Esophagus squamous epithelium (tissue), 4 donors: ENCODE results near the gene HTR1D.

Experiments used
- POLR2A ChIP-seq, 4 donors: fragments of 450-650 bp; IDR thresholded peaks; one replicate each; pipeline ENCODE4 v1.6.1; 2017; ENCODE audit warnings: antibody characterized with exemption in 4 of 4, mild to moderate bottlenecking in 4 of 4, moderate library complexity in 3 of 4
- TF ChIP-seq, protein P1 (sequence below), 6 experiments: fragments of 450-650 bp in 4 of 6; fragments of 200-600 bp in 2 of 6; sonication (generic) in 2 of 6; IDR thresholded peaks; one replicate each; pipeline ENCODE4 v1.5.1; 2016 to 2019; ENCODE audit warnings: antibody characterized with exemption in 6 of 6, mild to moderate bottlenecking in 4 of 6, moderate library complexity in 4 of 6

DNA sequence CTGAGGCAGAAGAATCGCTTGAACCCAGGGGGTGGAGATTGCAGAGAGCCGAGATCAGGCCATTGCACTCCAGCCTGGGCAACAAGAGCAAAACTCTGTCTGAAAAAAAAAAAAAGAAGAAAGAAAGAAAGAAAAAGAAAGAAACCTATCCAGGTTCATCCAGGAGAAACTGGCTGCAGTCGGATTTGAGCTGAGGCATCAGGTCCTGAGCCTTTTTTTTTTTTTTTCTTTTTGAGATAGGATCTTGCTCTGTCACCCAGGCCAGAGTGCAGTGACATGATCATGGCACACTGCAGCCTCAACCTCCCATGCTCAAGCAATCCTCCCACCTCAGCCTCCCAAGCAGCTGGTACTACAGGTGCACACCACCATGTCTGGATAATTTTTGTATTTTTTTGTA, 26.1 kb downstream of the HTR1D start:
- TF ChIP-seq, protein P1, sequence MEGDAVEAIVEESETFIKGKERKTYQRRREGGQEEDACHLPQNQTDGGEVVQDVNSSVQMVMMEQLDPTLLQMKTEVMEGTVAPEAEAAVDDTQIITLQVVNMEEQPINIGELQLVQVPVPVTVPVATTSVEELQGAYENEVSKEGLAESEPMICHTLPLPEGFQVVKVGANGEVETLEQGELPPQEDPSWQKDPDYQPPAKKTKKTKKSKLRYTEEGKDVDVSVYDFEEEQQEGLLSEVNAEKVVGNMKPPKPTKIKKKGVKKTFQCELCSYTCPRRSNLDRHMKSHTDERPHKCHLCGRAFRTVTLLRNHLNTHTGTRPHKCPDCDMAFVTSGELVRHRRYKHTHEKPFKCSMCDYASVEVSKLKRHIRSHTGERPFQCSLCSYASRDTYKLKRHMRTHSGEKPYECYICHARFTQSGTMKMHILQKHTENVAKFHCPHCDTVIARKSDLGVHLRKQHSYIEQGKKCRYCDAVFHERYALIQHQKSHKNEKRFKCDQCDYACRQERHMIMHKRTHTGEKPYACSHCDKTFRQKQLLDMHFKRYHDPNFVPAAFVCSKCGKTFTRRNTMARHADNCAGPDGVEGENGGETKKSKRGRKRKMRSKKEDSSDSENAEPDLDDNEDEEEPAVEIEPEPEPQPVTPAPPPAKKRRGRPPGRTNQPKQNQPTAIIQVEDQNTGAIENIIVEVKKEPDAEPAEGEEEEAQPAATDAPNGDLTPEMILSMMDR (IDR thresholded peaks at IDR 0.05): no peak
- no peak for TF ChIP-seq POLR2A (IDR thresholded peaks at IDR 0.05)
